WTC11 (cell line): Measurements from ENCODE around the gene CH25H. TPM values are rescaled to one million over a fixed set of nuclear protein-coding genes. Genes with fewer than 3 reads are reported as not detected.

Experiments used
- ATAC-seq: fragments of 200-7000 bp; cut with Tn5 transposase; 2 replicates; pipeline ENCODE4 v1.10.0; 2021; ENCODE audit warnings: mild to moderate bottlenecking, moderate library complexity
- CTCF ChIA-PET: fragments of 300-600 bp; sonication (Branson Sonifier 250); formaldehyde crosslinking; loops from one replicate; lab custom pipeline; 2021; ENCODE audit warnings: antibody characterized with exemption; lab: Charles Lee
- POLR2A ChIA-PET: fragments of 350-600 bp; sonication (Branson Sonifier 250); formaldehyde crosslinking; loops from one replicate; lab custom pipeline; 2021; ENCODE audit warnings: antibody characterized with exemption; lab: Charles Lee
- DNase-seq: peaks from one replicate; pipeline ENCODE4 v3.0.0; 2021; ENCODE audit warnings: low spot score
- H3K27ac Mint-ChIP-seq: 2 replicates; pipeline ENCODE4 v1.8.0; 2021; ENCODE audit warnings: mixed read lengths
- H3K27me3 Mint-ChIP-seq: 2 replicates; pipeline ENCODE4 v1.8.0; 2021; ENCODE audit warnings: low read depth, mild to moderate bottlenecking, moderate library complexity, mixed read lengths
- H3K36me3 Mint-ChIP-seq: 2 replicates; pipeline ENCODE4 v1.8.0; 2021; ENCODE audit warnings: mixed read lengths
- H3K4me1 Mint-ChIP-seq: 2 replicates; pipeline ENCODE4 v1.8.0; 2022; ENCODE audit warnings: mixed read lengths
- H3K4me3 Mint-ChIP-seq: 2 replicates; pipeline ENCODE4 v1.8.0; 2021; ENCODE audit warnings: mild to moderate bottlenecking, moderate library complexity, mixed read lengths
- H3K9me3 Mint-ChIP-seq: 2 replicates; pipeline ENCODE4 v1.8.0; 2021; ENCODE audit warnings: mixed read lengths
- ATF2 ChIP-seq: sonication (generic); formaldehyde crosslinking; IDR thresholded peaks from 2 replicates; pipeline ENCODE4 v1.8.1; 2022; ENCODE audit warnings: low read depth, missing genetic modification reagents, borderline replicate concordance
- CDX4 ChIP-seq: fragments of 250-450 bp; sonication (Bioruptor Pico); IDR thresholded peaks from 2 replicates; pipeline ENCODE4 v1.9.0; 2021; ENCODE audit warnings: moderate library complexity, mild to moderate bottlenecking, inconsistent platforms, borderline replicate concordance
- CREB1 ChIP-seq: sonication (generic); formaldehyde crosslinking; IDR thresholded peaks from 2 replicates; pipeline ENCODE4 v1.8.0; 2023; ENCODE audit warnings: mild to moderate bottlenecking, missing genetic modification reagents
- E2F5 ChIP-seq: sonication (generic); formaldehyde crosslinking; IDR thresholded peaks from 2 replicates; pipeline ENCODE4 v1.8.1; 2022; ENCODE audit warnings: mild to moderate bottlenecking, moderate library complexity, missing genetic modification reagents
- GABPB1 ChIP-seq: sonication (generic); formaldehyde crosslinking; IDR thresholded peaks from 2 replicates; pipeline ENCODE4 v1.8.1; 2023; ENCODE audit warnings: mild to moderate bottlenecking, missing genetic modification reagents
- MYBL2 ChIP-seq: sonication (generic); formaldehyde crosslinking; IDR thresholded peaks from 2 replicates; pipeline ENCODE4 v1.8.1; 2023; ENCODE audit warnings: mild to moderate bottlenecking, moderate library complexity, missing genetic modification reagents
- NFATC4 ChIP-seq: fragments of 250-450 bp; sonication (Bioruptor Pico); IDR thresholded peaks from 2 replicates; pipeline ENCODE4 v1.9.0; 2021; ENCODE audit warnings: mild to moderate bottlenecking
- OVOL2 ChIP-seq: fragments of 250-450 bp; sonication (Bioruptor Pico); IDR thresholded peaks from 2 replicates; pipeline ENCODE4 v1.9.0; 2021; ENCODE audit warnings: mild to moderate bottlenecking, borderline replicate concordance
- SOX15 ChIP-seq: fragments of 250-450 bp; sonication (Bioruptor Pico); IDR thresholded peaks from 2 replicates; pipeline ENCODE4 v1.9.0; 2021; ENCODE audit warnings: mild to moderate bottlenecking
- SP1 ChIP-seq: sonication (generic); formaldehyde crosslinking; conservative IDR thresholded peaks from 2 replicates; pipeline ENCODE4 v1.8.1; 2022; ENCODE audit warnings: missing genetic modification reagents
- ZNF263 ChIP-seq: sonication (generic); formaldehyde crosslinking; IDR thresholded peaks from 2 replicates; pipeline ENCODE4 v1.8.1; 2022; ENCODE audit warnings: low read depth, mild to moderate bottlenecking, moderate library complexity, missing genetic modification reagents
- ZNF317 ChIP-seq: sonication (generic); formaldehyde crosslinking; IDR thresholded peaks from 2 replicates; pipeline ENCODE4 v1.8.1; 2023; ENCODE audit warnings: low read depth, mild to moderate bottlenecking, moderate library complexity, missing genetic modification reagents, borderline replicate concordance
- ZNF423 ChIP-seq: fragments of 250-450 bp; sonication (Bioruptor Pico); IDR thresholded peaks from 2 replicates; pipeline ENCODE4 v2.1.2; 2022; ENCODE audit warnings: mild to moderate bottlenecking, moderate library complexity
- ZNF532 ChIP-seq: fragments of 250-450 bp; sonication (Bioruptor Pico); IDR thresholded peaks from 2 replicates; pipeline ENCODE4 v1.9.0; 2021; ENCODE audit warnings: mild to moderate bottlenecking, borderline replicate concordance
- total RNA-seq: library from RNA; stranded (reverse); gene quantifications from 3 replicates; pipeline ENCODE4 v1.2.3, GENCODE V29; 2021

The CH25H gene
- total RNA-seq, 1 experiment from 2014 or later: not detected

- POLR2A ChIA-PET: no interaction called here
- Mint-ChIP-seq H3K4me1 (peaks cover 27% of the 10 kb centered on the region), H3K4me3 (no peak overlapping the region), H3K9me3 (no peaks in the 10 kb centered on the region), H3K27me3 (no peaks in the 10 kb centered on the region), H3K27ac (no peak overlapping the region), H3K36me3 (peaks cover 12% of the 10 kb centered on the region; the same call in 1 of the 2 replicates)
- CTCF ChIA-PET: interaction anchor here (1.1 kb wide), 1 partner anchor 19 kb away, joined by 3 read pairs; no protein-coding TSS in a partner anchor
- ATAC-seq (no peak), DNase-seq (no peak)
- TF ChIP-seq SOX15 (no peak), ATF2 (no peak), ZNF317 (no peak), ZNF532 (CRISPR knock-in tag) (no peak), CDX4 (CRISPR knock-in tag) (no peak), ZNF263 (CRISPR knock-in tag) (no peak), NFATC4 (CRISPR knock-in tag) (no peak), CREB1 (CRISPR knock-in tag) (no peak), OVOL2 (CRISPR knock-in tag) (no peak), SP1 (CRISPR knock-in tag) (no peak), E2F5 (CRISPR knock-in tag) (no peak)
These were observed 29.2 kb upstream of the CH25H start for GRCh38 chr10:89236226-89236797.

- peak; percentile 70 for ATAC-seq
- no peaks in the 10 kb centered on the region for H3K27me3 Mint-ChIP-seq
- TF ChIP-seq ZNF423 (CRISPR knock-in tag) (peak; percentile 61), GABPB1 (CRISPR knock-in tag) (no peak), MYBL2 (CRISPR knock-in tag) (no peak)
- no peaks in the 10 kb centered on the region; the same call in 1 of the 2 replicates for H3K9me3 Mint-ChIP-seq
- CTCF ChIA-PET: interaction anchor here (0.7 to 1.7 kb wide), 4 partner anchors 9 to 302 kb away, joined by 3 to 5 read pairs (median 4); no protein-coding TSS in a partner anchor
- DNase-seq: no peak
- POLR2A ChIA-PET: no interaction called here
- peaks cover 18% of the 10 kb centered on the region for H3K4me1 Mint-ChIP-seq
- H3K36me3 Mint-ChIP-seq: peaks cover 21% of the 10 kb centered on the region; the same call in 1 of the 2 replicates
- H3K27ac Mint-ChIP-seq: peak overlapping the region; percentile 13; the same call in 1 of the 2 replicates
- no peak overlapping the region for H3K4me3 Mint-ChIP-seq
These were observed 28.1 kb upstream of the CH25H start for GRCh38 chr10:89235073-89235798.
